Measurements from ENCODE around the gene UBE2D2. TPM values are rescaled to one million over a fixed set of nuclear protein-coding genes. Genes with fewer than 3 reads are reported as not detected.

The UBE2D2 gene
- total and polyA plus RNA-seq, 2 of the 4 experiments (the other 2 are of a cell fraction) = 26.9 to 35.7 TPM

GRCh38 chr5:139670369-139671095, 109.4 kb downstream of the UBE2D2 start:
- H3K27ac ChIP-seq (ENCODE audit: insufficient read depth, low read length) = no peak overlapping the region
- H4K20me1 ChIP-seq (ENCODE audit: insufficient read depth, low read length) = peaks cover 28% of the 10 kb centered on the region
- no peak overlapping the region for H2BK5ac ChIP-seq (ENCODE audit: low read depth, low read length, poor library complexity, severe bottlenecking)
- peak overlapping the region; percentile 69 for H2AFZ ChIP-seq (replicated peaks; ENCODE audit: low read length, poor library complexity)
- H3K18ac ChIP-seq (ENCODE audit: low read depth, low read length) = no peak overlapping the region
- CTCF ChIA-PET = no interaction called here
- H3K36me3 ChIP-seq (ENCODE audit: control insufficient read depth, insufficient read depth, low read length) = peaks cover 3% of the 10 kb centered on the region; the same call in 1 of the 2 replicates
- peaks cover 30% of the 10 kb centered on the region for H3K4me1 ChIP-seq (ENCODE audit: control insufficient read depth, insufficient read depth, low read length)
- no TSS peak for BruUV-seq (replicated peaks)
- H3K9ac ChIP-seq (ENCODE audit: low read depth, low read length) = no peak overlapping the region
- peak overlapping the region in 1 of 2 experiments; percentile 60; a peak in 1 of 4 replicates for H4K8ac ChIP-seq (ENCODE audit: low read depth in 2 of 2, low read length in 2 of 2)
- H3K9me3 ChIP-seq (ENCODE audit: control insufficient read depth, insufficient read depth, low read length) = no peaks in the 10 kb centered on the region
- no peak overlapping the region for H3K56ac ChIP-seq (ENCODE audit: extremely low read depth, insufficient read depth, low read length)
- TF ChIP-seq CTCF (conservative IDR thresholded peaks at IDR 0.05; ENCODE audit: low read depth, low read length) = peak; percentile 33
- no peak for TF ChIP-seq POLR2A (IDR thresholded peaks at IDR 0.05; ENCODE audit: low read depth, low read length)
- no peak for DNase-seq
- no peak for ATAC-seq (ENCODE audit: low read depth)
- H3K4ac ChIP-seq (ENCODE audit: low read depth, low read length) = peak overlapping the region; percentile 2
- H2AK9ac ChIP-seq (replicated peaks; ENCODE audit: low read depth, low read length, poor library complexity) = peak overlapping the region; percentile 67
- peak overlapping the region; percentile 86 for H2AK5ac ChIP-seq (ENCODE audit: low read depth, low read length)
- intact Hi-C loops (cut with micrococcal nuclease) = no loop called here
- H3K79me1 ChIP-seq (ENCODE audit: low read depth in 1 of 2, low read length in 2 of 2) = peaks cover 30 to 90% of the 10 kb centered on the region in 2 experiments
- dilution Hi-C loops (cut with HindIII; ENCODE audit: low sequenced_read_pairs, unreplicated experiment) = no loop called here
- H3K9me1 ChIP-seq (ENCODE audit: insufficient read depth, low read length) = peaks cover 32% of the 10 kb centered on the region
- H2BK20ac ChIP-seq (ENCODE audit: low read depth, low read length) = no peak overlapping the region; the same call in 1 of the 2 replicates
- H2BK120ac ChIP-seq (ENCODE audit: low read depth, low read length) = peak overlapping the region; percentile 0; the same call in 1 of the 2 replicates
- POLR2A ChIA-PET (ENCODE audit: unreplicated experiment) = no interaction called here
- H2BK15ac ChIP-seq (ENCODE audit: low read depth, low read length) = no peak overlapping the region
- WGBS, 2 experiments (ENCODE audit: extremely low coverage in 2 of 2, insufficient read length in 1 of 2) = 83% methylated on average over 6 of the region's 16 CpGs; no CpG with 5 or more reads in 1 of the 2 experiments
- H3K27me3 ChIP-seq (ENCODE audit: control insufficient read depth, insufficient read depth, low read length) = no peaks in the 10 kb centered on the region
- H3K4me2 ChIP-seq (ENCODE audit: low read depth, low read length) = no peak overlapping the region
- no peak overlapping the region for H3K4me3 ChIP-seq (ENCODE audit: insufficient read depth, low read depth, low read length)
- no peak overlapping the region for H4K91ac ChIP-seq (ENCODE audit: insufficient read depth, low read depth, low read length)
- H3K23ac ChIP-seq (ENCODE audit: low read depth, low read length) = 0 out of 2 replicates have a peak overlapping the region, but pooled peaks have one; percentile 13
- no peak overlapping the region for H3K14ac ChIP-seq (replicated peaks; ENCODE audit: low read depth, low read length)
- in situ Hi-C loops (cut with MboI; ENCODE audit: low sequenced_read_pairs) = no loop called here
- H4K5ac ChIP-seq (ENCODE audit: low read depth, low read length) = no peak overlapping the region
